Measurements from ENCODE around the gene YWHAG.

GRCh38 chr7:76343931-76344321 is 14.9 kb downstream of the YWHAG start:
- no peak for TF ChIP-seq EZH2 (IDR thresholded peaks at IDR 0.05; ENCODE audit: low read depth, unreplicated experiment)
- no peak for TF ChIP-seq STAT1 (IDR thresholded peaks at IDR 0.05; ENCODE audit: unreplicated experiment)
- TF ChIP-seq CTCF (conservative IDR thresholded peaks at IDR 0.05; ENCODE audit: low read depth in 2 of 2) = no peak
- TF ChIP-seq EZH2phosphoT487 (IDR thresholded peaks at IDR 0.05; ENCODE audit: unreplicated experiment) = no peak
- no peak for TF ChIP-seq POLR2AphosphoS5 (IDR thresholded peaks at IDR 0.05; ENCODE audit: low read depth)
- TF ChIP-seq NANOG (IDR thresholded peaks at IDR 0.05; ENCODE audit: borderline replicate concordance) = no peak
